ENCODE results near the gene TTBK2. TPM values are rescaled to one million over a fixed set of nuclear protein-coding genes. Genes with fewer than 3 reads are reported as not detected.

Gene TTBK2
- polyA plus RNA-seq, 3 donors, result 3.7 to 9.0 (median 5.7) TPM

GRCh38 chr15:42712584-42712983, 208.0 kb downstream of the TTBK2 start:
- WGBS (ENCODE audit: insufficient coverage), result 100% methylated on average over 1 of the region's 4 CpGs
- Histone ChIP-seq H3K4me1 (ENCODE audit: control insufficient read depth in 1 of 2, insufficient read depth in 2 of 2, low read length in 2 of 2) (no peaks in the 10 kb centered on the region), H3K36me3 (replicated peaks in 1 of 2; ENCODE audit: control insufficient read depth in 1 of 2, insufficient read depth in 2 of 2, low read length in 2 of 2) (no peaks in the 10 kb centered on the region), H3K4me3 (replicated peaks in 1 of 3; ENCODE audit: low read depth in 2 of 3, low read length in 3 of 3) (no peak overlapping the region), H3K27ac (ENCODE audit: low read depth in 1 of 2, low read length in 2 of 2) (no peak overlapping the region), H3K4me2 (replicated peaks; ENCODE audit: extremely low read depth, low read length, poor library complexity, severe bottlenecking) (no peak overlapping the region), H3K9me3 (replicated peaks in 1 of 2; ENCODE audit: control insufficient read depth in 1 of 2, insufficient read depth in 1 of 2, low read length in 2 of 2) (no peaks in the 10 kb centered on the region), H4K20me1 (ENCODE audit: insufficient read depth, low read length) (no peaks in the 10 kb centered on the region), H2AFZ (ENCODE audit: insufficient read depth, low read depth, low read length, poor library complexity, severe bottlenecking) (no peak overlapping the region), H3K9ac (ENCODE audit: insufficient read depth, low read length, poor library complexity, severe bottlenecking) (no peak overlapping the region), H3K79me2 (ENCODE audit: insufficient read depth, low read length) (no peaks in the 10 kb centered on the region), H3K27me3 (ENCODE audit: control insufficient read depth in 2 of 2, insufficient read depth in 2 of 2, low read length in 2 of 2) (no peaks in the 10 kb centered on the region)
- H3K36me3 Mint-ChIP-seq, result no peaks in the 10 kb centered on the region
- intact Hi-C loops (cut with micrococcal nuclease), result no loop called here
- DNase-seq, result no peak
- no peak for TF ChIP-seq CTCF (IDR thresholded peaks at IDR 0.05)
- H3K27me3 Mint-ChIP-seq (ENCODE audit: low read depth in 3 of 3), result peaks cover 0 to 2% (median 2%) of the 10 kb centered on the region in 3 donors
- H3K4me1 Mint-ChIP-seq, result no peaks in the 10 kb centered on the region
- H3K27ac Mint-ChIP-seq, result no peak overlapping the region
- H3K9me3 Mint-ChIP-seq, result peaks cover 0 to 3% (median 0%) of the 10 kb centered on the region in 7 donors
- H3K4me3 Mint-ChIP-seq, result no peak overlapping the region

- Histone ChIP-seq H3K4me2 (replicated peaks; ENCODE audit: extremely low read depth, low read length, poor library complexity, severe bottlenecking) (no peak overlapping the region), H3K9me3 (replicated peaks in 1 of 2; ENCODE audit: control insufficient read depth in 1 of 2, insufficient read depth in 1 of 2, low read length in 2 of 2) (no peaks in the 10 kb centered on the region), H3K36me3 (replicated peaks in 1 of 2; ENCODE audit: control insufficient read depth in 1 of 2, insufficient read depth in 2 of 2, low read length in 2 of 2) (no peaks in the 10 kb centered on the region), H3K27me3 (ENCODE audit: control insufficient read depth in 2 of 2, insufficient read depth in 2 of 2, low read length in 2 of 2) (no peaks in the 10 kb centered on the region), H3K9ac (ENCODE audit: insufficient read depth, low read length, poor library complexity, severe bottlenecking) (no peak overlapping the region), H3K4me1 (ENCODE audit: control insufficient read depth in 1 of 2, insufficient read depth in 2 of 2, low read length in 2 of 2) (no peaks in the 10 kb centered on the region), H4K20me1 (ENCODE audit: insufficient read depth, low read length) (no peaks in the 10 kb centered on the region), H2AFZ (ENCODE audit: insufficient read depth, low read depth, low read length, poor library complexity, severe bottlenecking) (no peak overlapping the region), H3K79me2 (ENCODE audit: insufficient read depth, low read length) (no peaks in the 10 kb centered on the region), H3K27ac (ENCODE audit: low read depth in 1 of 2, low read length in 2 of 2) (no peak overlapping the region), H3K4me3 (replicated peaks in 1 of 3; ENCODE audit: low read depth in 2 of 3, low read length in 3 of 3) (no peak overlapping the region)
- intact Hi-C loops (cut with micrococcal nuclease), result no loop called here
- H3K27me3 Mint-ChIP-seq (ENCODE audit: low read depth in 3 of 3), result peaks cover 0 to 2% (median 2%) of the 10 kb centered on the region in 3 donors
- H3K4me3 Mint-ChIP-seq, result no peak overlapping the region
- TF ChIP-seq CTCF (IDR thresholded peaks at IDR 0.05), result no peak
- no peaks in the 10 kb centered on the region for H3K36me3 Mint-ChIP-seq
- H3K27ac Mint-ChIP-seq, result peak overlapping the region in 1 of 7 donors; percentile 37
- DNase-seq, result no peak
- H3K9me3 Mint-ChIP-seq, result peaks cover 0 to 3% (median 0%) of the 10 kb centered on the region in 7 donors
- no peaks in the 10 kb centered on the region for H3K4me1 Mint-ChIP-seq
- WGBS (ENCODE audit: insufficient coverage), result no CpG with 5 or more reads among the region's 3 CpGs
These were observed 208.8 kb downstream of the TTBK2 start for GRCh38 chr15:42711746-42712145.
